GM21526 (cell line): Measurements from ENCODE around the gene ETFRF1.

ENCODE experiments used
- ATAC-seq: cut with Tn5 transposase; IDR thresholded peaks from one replicate; pipeline ENCODE4 v1.9.1; 2021; ENCODE audit warnings: moderate library complexity; ENCODE audit not compliant: unreplicated experiment, low FRiP score

Gene ETFRF1

DNA sequence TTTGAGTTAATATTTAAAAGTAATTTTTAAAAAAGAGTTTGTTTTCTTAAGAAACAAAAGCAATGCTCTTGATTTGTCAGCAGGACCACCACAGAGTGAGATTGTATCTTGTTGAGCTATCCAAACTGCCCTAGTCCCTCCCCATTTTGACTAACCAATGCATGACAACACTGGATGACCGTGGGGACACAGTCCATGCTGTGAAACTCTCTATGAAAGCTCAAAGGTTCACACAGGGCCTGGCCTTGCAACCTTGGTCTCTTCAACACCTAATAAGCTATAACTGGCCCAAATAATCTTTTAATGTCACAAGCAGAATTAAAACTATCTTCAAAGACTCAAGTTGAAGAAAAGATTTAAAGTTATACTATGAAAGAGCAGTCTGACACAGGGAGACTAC, 13.5 kb downstream of the ETFRF1 start:
- ATAC-seq, result no peak

DNA sequence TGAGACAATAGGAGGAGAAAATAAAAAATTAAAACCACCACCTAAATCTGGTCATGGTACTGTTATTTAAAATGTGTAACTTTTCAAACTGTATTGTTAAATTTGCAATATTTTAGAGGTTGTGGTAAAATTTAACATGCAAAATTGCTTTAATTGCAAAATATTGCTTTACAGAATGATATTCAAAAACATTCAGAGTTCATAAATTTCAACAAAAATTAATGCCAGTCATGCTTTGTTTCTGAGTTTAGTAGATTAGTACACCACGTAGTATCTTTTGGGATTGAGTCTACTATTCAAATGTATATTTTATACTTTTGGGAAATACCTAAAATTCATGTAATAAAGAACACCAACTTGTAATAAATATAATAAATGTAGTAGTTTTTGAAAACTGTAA, 18.3 kb downstream of the ETFRF1 start:
- no peak for ATAC-seq

DNA sequence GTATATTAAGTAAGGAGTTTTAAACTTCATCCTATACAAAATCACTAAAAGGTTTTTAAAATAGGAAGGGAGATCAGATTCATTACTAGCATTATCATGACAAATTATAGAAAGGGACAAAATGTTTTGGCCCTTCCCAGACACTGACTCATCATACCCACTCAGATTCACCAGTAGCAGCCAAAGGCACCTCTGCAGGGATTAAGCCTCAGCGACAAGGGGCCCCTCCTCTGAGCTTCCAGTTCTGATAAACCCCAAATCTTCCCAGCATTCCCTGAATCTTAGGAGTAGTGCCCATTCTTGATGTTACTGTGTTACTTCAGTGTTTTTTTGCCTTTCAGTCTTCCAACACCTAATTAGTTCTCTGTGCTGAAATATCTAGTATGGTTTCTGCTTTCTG, 41.2 kb downstream of the ETFRF1 start:
- ATAC-seq, result no peak

GRCh38 chr12:25236626-25237025, 41.6 kb downstream of the ETFRF1 start:
- no peak for ATAC-seq

DNA sequence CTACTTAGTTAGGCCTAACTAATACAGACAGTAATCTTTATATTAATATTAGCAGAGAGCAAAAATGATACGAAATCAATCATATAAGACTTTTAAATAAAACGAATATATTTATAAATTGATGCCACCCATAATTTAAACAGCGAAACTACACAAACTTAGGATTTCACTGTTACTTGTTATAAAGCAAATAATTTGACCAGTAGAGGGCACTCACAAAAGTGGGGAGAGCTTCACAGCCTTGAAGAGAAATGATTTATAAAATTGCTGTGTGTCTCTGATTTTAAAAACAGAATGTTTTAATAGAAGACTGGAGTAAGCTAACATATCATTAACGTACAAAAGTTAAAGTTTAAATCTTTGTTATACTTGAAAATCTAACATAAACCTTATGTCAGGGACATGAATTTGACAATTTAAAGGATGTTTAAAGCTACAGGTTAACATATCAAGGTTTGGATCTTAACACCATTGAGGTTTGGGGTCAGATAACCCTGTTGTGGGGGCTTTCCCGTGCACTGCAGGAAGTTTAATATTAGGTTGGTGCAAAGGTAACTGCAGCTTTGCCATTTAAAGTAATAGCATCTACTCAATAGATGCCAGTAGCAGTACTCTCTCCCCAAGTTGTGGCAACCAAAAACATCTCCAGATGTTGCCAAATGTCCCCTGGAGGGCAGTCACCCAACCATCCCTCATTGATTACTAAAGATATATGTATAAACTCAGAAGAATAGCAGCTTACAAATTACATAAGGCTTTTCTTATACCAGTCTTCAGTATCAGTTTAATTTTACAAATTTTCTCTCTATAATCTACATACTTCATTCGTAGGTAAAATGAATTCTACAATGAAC, 46.4 kb downstream of the ETFRF1 start:
- no peak for ATAC-seq

- ATAC-seq, result no peak
These were observed 48.1 kb downstream of the ETFRF1 start for GRCh38 chr12:25242981-25243679.

DNA sequence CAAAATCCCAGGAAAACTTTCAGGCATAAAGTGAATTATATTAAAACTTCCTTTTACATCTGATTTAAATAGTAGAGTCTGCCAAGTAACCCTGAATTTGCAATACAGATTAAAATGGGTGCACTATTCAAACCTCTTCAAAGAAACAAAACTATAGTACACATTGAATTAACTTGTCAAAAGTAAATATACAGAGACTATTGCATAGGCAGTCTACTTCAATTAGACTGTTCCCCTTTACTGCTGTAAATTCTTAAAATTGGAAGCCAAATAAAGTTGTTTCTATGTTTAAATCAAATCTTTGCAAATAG, 48.6 kb downstream of the ETFRF1 start:
- ATAC-seq, result no peak

GRCh38 chr12:25245491-25245890, 50.5 kb downstream of the ETFRF1 start:
- no peak for ATAC-seq

DNA sequence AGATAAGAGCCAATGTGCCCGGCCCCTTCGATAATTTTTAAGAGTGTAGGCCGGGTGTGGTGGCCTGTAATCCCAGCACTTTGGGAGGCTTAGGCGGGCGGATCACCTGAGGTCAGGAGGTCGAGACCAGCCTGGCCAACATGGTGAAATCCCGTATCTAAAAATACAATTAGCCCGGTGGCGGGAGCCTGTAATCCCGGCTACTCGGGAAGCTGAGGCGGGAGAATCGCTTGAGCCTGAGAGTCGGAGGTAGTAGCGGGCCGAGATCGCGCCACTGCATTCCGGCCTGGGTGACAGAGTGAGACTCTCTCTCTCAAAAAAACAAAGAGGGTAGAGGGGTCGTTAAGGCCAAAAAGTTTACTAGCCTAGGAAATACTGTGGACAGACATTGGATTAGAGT, 53.1 kb downstream of the ETFRF1 start:
- no peak for ATAC-seq

- ATAC-seq, result no peak
These were observed 53.7 kb downstream of the ETFRF1 start for GRCh38 chr12:25248732-25249131.

DNA sequence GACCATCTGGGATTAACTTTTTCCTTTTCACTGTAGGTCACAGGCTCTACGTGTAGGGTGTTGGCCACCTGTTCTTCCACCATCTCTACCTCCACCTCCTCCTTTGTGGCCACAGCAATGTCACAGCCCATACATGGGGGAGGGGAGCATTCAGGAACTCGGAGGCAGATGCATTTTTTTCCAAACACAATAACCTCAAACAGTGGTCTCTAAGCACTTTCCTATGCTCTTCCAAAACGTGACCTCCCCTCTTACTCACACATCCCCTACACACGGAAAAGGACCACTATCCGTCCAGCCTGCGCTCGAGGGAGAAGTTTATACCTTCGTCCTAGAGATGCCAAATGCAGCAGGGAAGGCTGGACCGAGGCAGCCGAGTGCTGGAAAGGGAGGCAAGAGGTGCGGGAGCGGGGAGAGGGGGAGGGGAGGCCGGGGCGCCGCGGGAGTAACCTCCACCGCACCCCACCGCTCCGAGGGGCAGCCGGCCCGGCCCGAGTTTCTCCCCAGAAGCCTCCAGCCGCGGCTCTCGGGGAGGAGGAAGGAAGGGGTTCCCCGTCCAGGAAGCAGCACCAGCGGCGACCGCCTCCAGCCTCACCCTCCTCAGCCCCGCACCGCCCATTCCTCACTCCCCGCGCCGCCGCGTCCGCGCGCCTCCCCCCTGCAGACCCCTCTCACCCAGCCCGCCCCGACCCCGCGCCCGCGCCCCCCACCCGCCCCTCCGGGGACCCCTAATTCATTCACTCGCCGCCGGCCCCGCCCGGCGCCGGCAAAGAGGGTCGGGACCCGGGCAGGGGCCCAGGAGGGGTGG, 55.1 kb downstream of the ETFRF1 start:
- peak; percentile 38 for ATAC-seq

DNA sequence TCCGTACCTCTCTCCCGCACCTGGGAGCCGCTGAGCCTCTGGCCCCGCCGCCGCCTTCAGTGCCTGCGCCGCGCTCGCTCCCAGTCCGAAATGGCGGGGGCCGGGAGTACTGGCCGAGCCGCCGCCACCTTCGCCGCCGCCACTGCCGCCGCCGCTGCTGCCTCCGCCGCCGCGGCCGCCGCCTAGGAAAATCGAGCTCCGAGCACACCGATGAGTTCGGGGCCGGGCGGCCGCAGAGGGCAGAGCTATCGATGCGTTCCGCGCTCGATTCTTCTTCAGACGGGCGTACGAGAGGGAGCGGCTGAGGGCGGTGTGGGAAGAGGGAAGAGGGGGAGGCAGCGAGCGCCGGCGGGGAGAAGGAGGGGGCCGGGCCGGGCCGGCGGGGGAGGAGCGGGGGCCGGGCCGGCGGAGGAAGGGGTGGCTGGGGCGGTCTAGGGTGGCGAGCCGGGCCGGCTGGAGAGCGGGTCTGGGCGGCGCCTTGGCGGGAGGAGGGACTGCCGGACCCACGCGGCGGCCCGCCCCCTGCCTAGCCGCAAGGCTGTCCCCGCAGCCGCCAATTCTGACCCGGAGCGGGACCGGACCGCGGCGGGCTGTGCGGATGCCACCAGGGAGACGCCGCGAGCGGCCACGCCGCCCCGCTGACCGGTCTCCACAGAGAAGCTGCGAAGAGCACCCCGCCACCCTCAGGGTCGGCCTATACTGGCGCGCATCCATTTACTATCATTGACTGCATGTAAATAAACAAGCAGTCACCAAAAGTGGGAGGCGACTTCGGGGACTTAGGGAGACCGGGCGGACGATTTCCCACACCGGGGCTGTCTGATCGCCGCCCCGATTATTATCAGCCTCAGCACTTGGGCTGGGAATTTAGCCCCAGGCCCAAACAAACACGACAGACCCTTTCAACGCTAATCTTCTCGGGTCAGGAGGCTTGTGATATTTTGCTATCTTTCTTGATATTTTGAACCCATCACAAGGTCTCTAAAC, 56.0 kb downstream of the ETFRF1 start, which contains the start of gene KRAS:
TSS of gene KRAS (minus strand) at position 186 of the 987 bp plus-strand sequence.
- peak; percentile 81 for ATAC-seq

- no peak for ATAC-seq
These were observed 56.7 kb downstream of the ETFRF1 start for GRCh38 chr12:25251769-25252168.

GRCh38 chr12:25252946-25253345, 57.9 kb downstream of the ETFRF1 start:
- ATAC-seq, result no peak

DNA sequence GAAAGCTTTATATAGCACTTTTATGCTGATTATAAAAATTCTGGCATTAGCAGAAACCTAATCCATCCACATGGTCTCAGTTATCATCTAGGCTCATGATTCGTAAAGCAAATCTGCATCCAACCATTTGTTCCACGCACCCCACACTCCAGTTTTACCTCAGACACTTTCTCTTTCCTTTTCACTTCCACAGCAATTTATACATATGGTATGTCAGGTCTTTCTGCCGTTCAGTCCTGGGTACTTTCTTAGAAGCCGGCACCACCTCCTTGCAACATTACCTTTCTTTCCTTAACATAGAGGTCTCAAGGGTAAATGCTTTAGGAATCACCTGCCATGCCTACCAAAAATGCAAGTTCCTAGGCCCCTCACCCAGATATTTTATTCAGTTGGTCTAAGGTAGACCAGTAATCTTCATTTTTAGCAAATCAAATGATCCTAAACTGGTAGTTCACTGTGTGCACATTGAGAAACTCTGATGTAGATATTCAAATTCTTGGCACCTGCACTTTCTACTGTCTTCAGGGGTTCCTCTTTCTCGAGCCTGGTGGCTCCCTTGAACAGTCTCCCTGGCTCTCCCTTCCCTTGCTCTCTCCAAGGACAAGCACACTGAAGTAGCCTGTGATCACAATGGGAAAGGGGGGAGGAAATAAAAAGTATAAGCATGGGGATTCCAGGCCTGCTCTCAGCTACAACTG, 58.5 kb downstream of the ETFRF1 start:
- ATAC-seq, result no peak

DNA sequence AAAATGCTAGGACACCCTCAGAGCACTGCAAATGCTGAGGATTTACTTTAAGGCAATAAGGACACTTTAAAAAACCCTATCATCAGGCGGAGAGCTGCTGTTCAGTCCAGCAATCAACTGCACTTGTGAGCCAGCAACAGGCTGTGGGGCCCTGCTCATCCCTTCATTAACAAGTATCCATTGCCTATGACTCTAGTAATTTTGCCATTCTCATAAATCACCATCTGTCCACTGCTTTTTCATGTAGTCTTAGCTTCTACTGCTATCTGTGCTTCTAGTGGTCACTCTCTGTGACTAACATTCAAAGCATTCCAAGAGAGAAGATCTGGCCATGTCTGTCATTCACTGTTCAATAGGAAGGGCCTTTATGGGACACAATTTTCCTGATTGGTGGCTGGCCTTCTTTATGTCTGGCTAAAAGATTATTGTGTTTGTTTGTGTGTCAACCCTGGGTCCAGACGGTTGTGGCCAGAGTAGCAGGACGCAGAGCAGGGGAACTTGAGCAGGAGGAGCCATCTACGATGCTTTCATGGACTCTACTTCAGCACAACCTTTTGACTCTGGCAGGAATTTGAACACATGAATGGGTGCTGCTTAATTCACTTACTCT, 59.3 kb downstream of the ETFRF1 start:
- ATAC-seq, result no peak
